HEK293 (cell line): ENCODE results near the gene C1QL4.

Experiments
- EGR2 ChIP-seq: fragments of 450-650 bp; formaldehyde crosslinking; IDR thresholded peaks from 2 replicates; pipeline ENCODE4 v1.5.1; 2016; ENCODE audit warnings: low read depth, missing biosample characterization, missing genetic modification characterization
- IKZF3 ChIP-seq: fragments of 450-650 bp; IDR thresholded peaks from 2 replicates; pipeline ENCODE4 v1.5.0; 2018; ENCODE audit warnings: missing biosample characterization, mild to moderate bottlenecking, missing genetic modification characterization, moderate library complexity
- KLF8 ChIP-seq: fragments of 450-650 bp; formaldehyde crosslinking; IDR thresholded peaks from 2 replicates; pipeline ENCODE4 v1.5.1; 2016; ENCODE audit warnings: missing biosample characterization, missing genetic modification characterization
- SP7 ChIP-seq: fragments of 450-650 bp; formaldehyde crosslinking; IDR thresholded peaks from 2 replicates; pipeline ENCODE4 v1.5.1; 2016; ENCODE audit warnings: missing biosample characterization, missing genetic modification characterization
- ZBTB26 ChIP-seq: fragments of 450-650 bp; formaldehyde crosslinking; optimal IDR thresholded peaks from 2 replicates; pipeline ENCODE3; 2016; ENCODE audit warnings: missing biosample characterization, mild to moderate bottlenecking, missing genetic modification characterization
- ZNF140 ChIP-seq: fragments of 450-650 bp; formaldehyde crosslinking; IDR thresholded peaks from 2 replicates; pipeline ENCODE4 v1.5.1; 2016; ENCODE audit warnings: missing biosample characterization, missing genetic modification characterization
- ZNF157 ChIP-seq: fragments of 450-650 bp; formaldehyde crosslinking; IDR thresholded peaks from 2 replicates; pipeline ENCODE4 v1.5.1; 2016; ENCODE audit warnings: missing biosample characterization, missing genetic modification characterization
- ZNF24 ChIP-seq: fragments of 450-650 bp; formaldehyde crosslinking; IDR thresholded peaks from 2 replicates; pipeline ENCODE4 v1.5.1; 2016; ENCODE audit warnings: missing biosample characterization, missing genetic modification characterization
- ZNF302 ChIP-seq: fragments of 450-650 bp; formaldehyde crosslinking; IDR thresholded peaks from 2 replicates; pipeline ENCODE4 v1.5.1; 2016; ENCODE audit warnings: missing biosample characterization, missing genetic modification characterization, low read depth
- ZNF350 ChIP-seq: fragments of 450-650 bp; formaldehyde crosslinking; IDR thresholded peaks from 2 replicates; pipeline ENCODE4 v1.5.0; 2017; ENCODE audit warnings: missing biosample characterization, mild to moderate bottlenecking, missing genetic modification characterization
- ZNF48 ChIP-seq: fragments of 450-650 bp; formaldehyde crosslinking; IDR thresholded peaks from 2 replicates; pipeline ENCODE4 v1.5.1; 2016; ENCODE audit warnings: missing biosample characterization, missing genetic modification characterization
- ZNF513 ChIP-seq: fragments of 450-650 bp; IDR thresholded peaks from 2 replicates; pipeline ENCODE4 v1.5.1; 2018; ENCODE audit warnings: missing biosample characterization, missing genetic modification characterization
- ZNF518A ChIP-seq: fragments of 450-650 bp; formaldehyde crosslinking; conservative IDR thresholded peaks from 2 replicates; pipeline ENCODE4 v1.5.1; 2016; ENCODE audit warnings: low read depth, missing biosample characterization, missing genetic modification characterization
- ZNF580 ChIP-seq: fragments of 450-650 bp; formaldehyde crosslinking; IDR thresholded peaks from 2 replicates; pipeline ENCODE4 v1.5.1; 2016; ENCODE audit warnings: missing biosample characterization, missing genetic modification characterization
- ZNF596 ChIP-seq: fragments of 450-650 bp; IDR thresholded peaks from 2 replicates; pipeline ENCODE4 v1.5.0; 2018; ENCODE audit warnings: missing biosample characterization, mild to moderate bottlenecking, missing genetic modification characterization, moderate library complexity
- ZNF610 ChIP-seq: fragments of 450-650 bp; formaldehyde crosslinking; IDR thresholded peaks from 2 replicates; pipeline ENCODE4 v1.5.1; 2016; ENCODE audit warnings: missing biosample characterization, missing genetic modification characterization, borderline replicate concordance
- ZNF660 ChIP-seq: fragments of 450-650 bp; IDR thresholded peaks from 2 replicates; pipeline ENCODE4 v1.5.1; 2018; ENCODE audit warnings: missing biosample characterization, mild to moderate bottlenecking, missing genetic modification characterization
- ZNF677 ChIP-seq: fragments of 450-650 bp; IDR thresholded peaks from 2 replicates; pipeline ENCODE4 v1.5.0; 2018; ENCODE audit warnings: missing biosample characterization, mild to moderate bottlenecking, missing genetic modification characterization, moderate library complexity
- ZNF747 ChIP-seq: fragments of 450-650 bp; formaldehyde crosslinking; IDR thresholded peaks from 2 replicates; pipeline ENCODE4 v1.5.1; 2016; ENCODE audit warnings: missing biosample characterization, missing genetic modification characterization
- ZSCAN30 ChIP-seq: fragments of 450-650 bp; IDR thresholded peaks from 2 replicates; pipeline ENCODE4 v1.5.1; 2018; ENCODE audit warnings: missing biosample characterization, mild to moderate bottlenecking, missing genetic modification characterization, moderate library complexity
- ZSCAN5A ChIP-seq: fragments of 450-650 bp; formaldehyde crosslinking; IDR thresholded peaks from 2 replicates; pipeline ENCODE4 v1.5.1; 2016; ENCODE audit warnings: missing biosample characterization, missing genetic modification characterization
- ZXDB ChIP-seq: fragments of 450-650 bp; formaldehyde crosslinking; IDR thresholded peaks from 2 replicates; pipeline ENCODE4 v1.5.1; 2016; ENCODE audit warnings: missing biosample characterization, missing genetic modification characterization

The C1QL4 gene

GRCh38 chr12:49366652-49367380 lies 29.8 kb upstream of the C1QL4 start (continued):
- TF ChIP-seq KLF8 (tag by site-specific recombination) (peak; percentile 58; the same call in 1 of the 2 replicates), ZNF596 (tag by site-specific recombination) (0 out of 2 replicates have a peak, but pooled peaks have one; percentile 8), ZNF513 (tag by site-specific recombination) (no peak), SP7 (peak; percentile 76; the same call in 1 of the 2 replicates), ZNF157 (tag by site-specific recombination) (no peak), ZNF747 (tag by site-specific recombination) (no peak), ZNF518A (tag by site-specific recombination) (no peak; the same call in 1 of the 2 replicates), IKZF3 (peak; percentile 90), ZNF677 (tag by site-specific recombination) (peak; percentile 92), ZXDB (tag by site-specific recombination) (peak; percentile 68), ZNF24 (tag by site-specific recombination) (peak; percentile 16; the same call in 1 of the 2 replicates), ZNF580 (peak; percentile 39; the same call in 1 of the 2 replicates), ZNF48 (tag by site-specific recombination) (no peak), ZSCAN5A (tag by site-specific recombination) (no peak), EGR2 (tag by site-specific recombination) (no peak), ZNF610 (no peak; the same call in 1 of the 2 replicates), ZBTB26 (tag by site-specific recombination) (peak; percentile 100), ZNF140 (no peak), ZNF660 (tag by site-specific recombination) (peak; percentile 77), ZNF302 (tag by site-specific recombination) (no peak), ZNF350 (tag by site-specific recombination) (no peak), ZSCAN30 (tag by site-specific recombination) (peak; percentile 65)
- TF ChIP-seq, all 188 proteins: peak for 56
